ENCODE data around the gene SLC25A12. TPM values are rescaled to one million over a fixed set of nuclear protein-coding genes. Genes with fewer than 3 reads are reported as not detected.

Gene SLC25A12
- polyA plus RNA-seq, 1 of the 3 experiments (the other 2 are of a cell fraction), result 13.0 TPM

DNA sequence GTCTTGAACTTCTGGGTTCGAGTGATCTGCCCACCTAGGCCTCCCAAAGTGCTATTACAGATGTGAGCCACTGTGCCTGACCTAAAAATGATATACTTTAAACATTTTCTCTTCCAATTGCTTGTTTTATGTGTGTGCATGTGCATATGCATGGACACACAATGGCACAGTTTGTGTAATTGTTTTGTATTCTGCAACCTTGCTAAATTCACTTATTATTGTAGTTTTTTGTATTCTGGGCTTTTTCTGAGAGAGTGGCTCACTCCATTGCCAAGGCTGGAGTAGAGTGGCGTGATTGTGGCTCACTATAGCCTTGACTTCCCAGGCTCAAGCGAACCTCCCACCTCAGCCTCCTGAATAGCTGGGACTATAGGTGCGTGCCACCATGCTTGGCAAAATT, 36.3 kb upstream of the SLC25A12 start:
- Histone ChIP-seq H3K27me3 (ENCODE audit: insufficient read depth) (no peaks in the 10 kb centered on the region), H3K27ac (ENCODE audit: low read depth in 2 of 2, low read length in 1 of 2) (no peak overlapping the region), H3K4me3 (ENCODE audit: low read depth in 2 of 2, low read length in 1 of 2) (no peak overlapping the region), H3K36me3 (replicated peaks in 1 of 2; ENCODE audit: control insufficient read depth in 1 of 2, insufficient read depth in 2 of 2, low read length in 1 of 2) (peaks cover 0 to 72% of the 10 kb centered on the region in 2 experiments), H4K20me1 (ENCODE audit: insufficient read depth) (no peaks in the 10 kb centered on the region), H3K9me2 (no peaks in the 10 kb centered on the region), H3K79me2 (ENCODE audit: insufficient read depth) (peaks cover 99% of the 10 kb centered on the region), H3K9me3 (no peaks in the 10 kb centered on the region), H2AFZ (ENCODE audit: low read depth) (no peak overlapping the region), H3K9ac (no peak overlapping the region), H3K4me1 (ENCODE audit: control insufficient read depth in 1 of 2, insufficient read depth in 2 of 2, low read depth in 1 of 2, low read length in 1 of 2) (no peaks in the 10 kb centered on the region; a peak in 1 of 4 replicates), H3F3A (replicated peaks; ENCODE audit: insufficient read depth) (peaks cover 2% of the 10 kb centered on the region), H3K4me2 (no peak overlapping the region)
- 93% methylated on average over 4 of the region's 4 CpGs for WGBS (ENCODE audit: low lambda C conversion rate)
- TF ChIP-seq, protein P1, sequence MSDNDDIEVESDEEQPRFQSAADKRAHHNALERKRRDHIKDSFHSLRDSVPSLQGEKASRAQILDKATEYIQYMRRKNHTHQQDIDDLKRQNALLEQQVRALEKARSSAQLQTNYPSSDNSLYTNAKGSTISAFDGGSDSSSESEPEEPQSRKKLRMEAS (IDR thresholded peaks at IDR 0.05; ENCODE audit: low read depth), result no peak
- TF ChIP-seq GATA2 (CRISPR knock-in tag; IDR thresholded peaks at IDR 0.05), result no peak
- no peak for TF ChIP-seq MXI1 (IDR thresholded peaks at IDR 0.05; ENCODE audit: low read depth, low read length)
- TF ChIP-seq, protein P2, sequence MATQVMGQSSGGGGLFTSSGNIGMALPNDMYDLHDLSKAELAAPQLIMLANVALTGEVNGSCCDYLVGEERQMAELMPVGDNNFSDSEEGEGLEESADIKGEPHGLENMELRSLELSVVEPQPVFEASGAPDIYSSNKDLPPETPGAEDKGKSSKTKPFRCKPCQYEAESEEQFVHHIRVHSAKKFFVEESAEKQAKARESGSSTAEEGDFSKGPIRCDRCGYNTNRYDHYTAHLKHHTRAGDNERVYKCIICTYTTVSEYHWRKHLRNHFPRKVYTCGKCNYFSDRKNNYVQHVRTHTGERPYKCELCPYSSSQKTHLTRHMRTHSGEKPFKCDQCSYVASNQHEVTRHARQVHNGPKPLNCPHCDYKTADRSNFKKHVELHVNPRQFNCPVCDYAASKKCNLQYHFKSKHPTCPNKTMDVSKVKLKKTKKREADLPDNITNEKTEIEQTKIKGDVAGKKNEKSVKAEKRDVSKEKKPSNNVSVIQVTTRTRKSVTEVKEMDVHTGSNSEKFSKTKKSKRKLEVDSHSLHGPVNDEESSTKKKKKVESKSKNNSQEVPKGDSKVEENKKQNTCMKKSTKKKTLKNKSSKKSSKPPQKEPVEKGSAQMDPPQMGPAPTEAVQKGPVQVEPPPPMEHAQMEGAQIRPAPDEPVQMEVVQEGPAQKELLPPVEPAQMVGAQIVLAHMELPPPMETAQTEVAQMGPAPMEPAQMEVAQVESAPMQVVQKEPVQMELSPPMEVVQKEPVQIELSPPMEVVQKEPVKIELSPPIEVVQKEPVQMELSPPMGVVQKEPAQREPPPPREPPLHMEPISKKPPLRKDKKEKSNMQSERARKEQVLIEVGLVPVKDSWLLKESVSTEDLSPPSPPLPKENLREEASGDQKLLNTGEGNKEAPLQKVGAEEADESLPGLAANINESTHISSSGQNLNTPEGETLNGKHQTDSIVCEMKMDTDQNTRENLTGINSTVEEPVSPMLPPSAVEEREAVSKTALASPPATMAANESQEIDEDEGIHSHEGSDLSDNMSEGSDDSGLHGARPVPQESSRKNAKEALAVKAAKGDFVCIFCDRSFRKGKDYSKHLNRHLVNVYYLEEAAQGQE (IDR thresholded peaks at IDR 0.05; ENCODE audit: low read depth, low read length), result no peak
- TF ChIP-seq, protein P3, sequence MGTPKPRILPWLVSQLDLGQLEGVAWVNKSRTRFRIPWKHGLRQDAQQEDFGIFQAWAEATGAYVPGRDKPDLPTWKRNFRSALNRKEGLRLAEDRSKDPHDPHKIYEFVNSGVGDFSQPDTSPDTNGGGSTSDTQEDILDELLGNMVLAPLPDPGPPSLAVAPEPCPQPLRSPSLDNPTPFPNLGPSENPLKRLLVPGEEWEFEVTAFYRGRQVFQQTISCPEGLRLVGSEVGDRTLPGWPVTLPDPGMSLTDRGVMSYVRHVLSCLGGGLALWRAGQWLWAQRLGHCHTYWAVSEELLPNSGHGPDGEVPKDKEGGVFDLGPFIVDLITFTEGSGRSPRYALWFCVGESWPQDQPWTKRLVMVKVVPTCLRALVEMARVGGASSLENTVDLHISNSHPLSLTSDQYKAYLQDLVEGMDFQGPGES (IDR thresholded peaks at IDR 0.05; ENCODE audit: low read depth, low read length), result no peak
- TF ChIP-seq GABPA (IDR thresholded peaks at IDR 0.05; ENCODE audit: low read depth), result no peak
- TF ChIP-seq, protein P4, sequence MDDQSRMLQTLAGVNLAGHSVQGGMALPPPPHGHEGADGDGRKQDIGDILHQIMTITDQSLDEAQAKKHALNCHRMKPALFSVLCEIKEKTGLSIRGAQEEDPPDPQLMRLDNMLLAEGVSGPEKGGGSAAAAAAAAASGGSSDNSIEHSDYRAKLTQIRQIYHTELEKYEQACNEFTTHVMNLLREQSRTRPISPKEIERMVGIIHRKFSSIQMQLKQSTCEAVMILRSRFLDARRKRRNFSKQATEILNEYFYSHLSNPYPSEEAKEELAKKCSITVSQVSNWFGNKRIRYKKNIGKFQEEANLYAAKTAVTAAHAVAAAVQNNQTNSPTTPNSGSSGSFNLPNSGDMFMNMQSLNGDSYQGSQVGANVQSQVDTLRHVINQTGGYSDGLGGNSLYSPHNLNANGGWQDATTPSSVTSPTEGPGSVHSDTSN (IDR thresholded peaks at IDR 0.05), result no peak
- TF ChIP-seq, protein P5, sequence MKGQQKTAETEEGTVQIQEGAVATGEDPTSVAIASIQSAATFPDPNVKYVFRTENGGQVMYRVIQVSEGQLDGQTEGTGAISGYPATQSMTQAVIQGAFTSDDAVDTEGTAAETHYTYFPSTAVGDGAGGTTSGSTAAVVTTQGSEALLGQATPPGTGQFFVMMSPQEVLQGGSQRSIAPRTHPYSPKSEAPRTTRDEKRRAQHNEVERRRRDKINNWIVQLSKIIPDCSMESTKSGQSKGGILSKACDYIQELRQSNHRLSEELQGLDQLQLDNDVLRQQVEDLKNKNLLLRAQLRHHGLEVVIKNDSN (IDR thresholded peaks at IDR 0.05; ENCODE audit: borderline replicate concordance, low read depth), result no peak
- TF ChIP-seq MEF2A (IDR thresholded peaks at IDR 0.05; ENCODE audit: borderline replicate concordance, low read depth), result no peak
- TF ChIP-seq, protein P6, sequence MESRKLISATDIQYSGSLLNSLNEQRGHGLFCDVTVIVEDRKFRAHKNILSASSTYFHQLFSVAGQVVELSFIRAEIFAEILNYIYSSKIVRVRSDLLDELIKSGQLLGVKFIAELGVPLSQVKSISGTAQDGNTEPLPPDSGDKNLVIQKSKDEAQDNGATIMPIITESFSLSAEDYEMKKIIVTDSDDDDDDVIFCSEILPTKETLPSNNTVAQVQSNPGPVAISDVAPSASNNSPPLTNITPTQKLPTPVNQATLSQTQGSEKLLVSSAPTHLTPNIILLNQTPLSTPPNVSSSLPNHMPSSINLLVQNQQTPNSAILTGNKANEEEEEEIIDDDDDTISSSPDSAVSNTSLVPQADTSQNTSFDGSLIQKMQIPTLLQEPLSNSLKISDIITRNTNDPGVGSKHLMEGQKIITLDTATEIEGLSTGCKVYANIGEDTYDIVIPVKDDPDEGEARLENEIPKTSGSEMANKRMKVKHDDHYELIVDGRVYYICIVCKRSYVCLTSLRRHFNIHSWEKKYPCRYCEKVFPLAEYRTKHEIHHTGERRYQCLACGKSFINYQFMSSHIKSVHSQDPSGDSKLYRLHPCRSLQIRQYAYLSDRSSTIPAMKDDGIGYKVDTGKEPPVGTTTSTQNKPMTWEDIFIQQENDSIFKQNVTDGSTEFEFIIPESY (IDR thresholded peaks at IDR 0.05; ENCODE audit: borderline replicate concordance, low read depth), result no peak
- no peak for TF ChIP-seq EZH2phosphoT487 (IDR thresholded peaks at IDR 0.05; ENCODE audit: borderline replicate concordance, low read depth)
- TF ChIP-seq CHD2 (IDR thresholded peaks at IDR 0.05; ENCODE audit: low read length, partially characterized antibody), result no peak
- TF ChIP-seq FOXJ3 (CRISPR knock-in tag; IDR thresholded peaks at IDR 0.05), result no peak
- TF ChIP-seq SMC3 (IDR thresholded peaks at IDR 0.05; ENCODE audit: low read depth, low read length), result no peak
- no peak for TF ChIP-seq TAF1 (IDR thresholded peaks at IDR 0.05; ENCODE audit: borderline replicate concordance, low read depth, low read length)
- POLR2A ChIA-PET, result no interaction called here
- DNase-seq, result no peak
- CTCF ChIA-PET, result no interaction called here
